Endothelial cell of umbilical vein (primary cell): Measurements from ENCODE around the gene SLC9A3. TPM values are rescaled to one million over a fixed set of nuclear protein-coding genes. Genes with fewer than 3 reads are reported as not detected.

Source experiments
- BruUV-seq: library from RNA; stranded (reverse); fragments of 400-500 nt; replicated peaks from 2 replicates; lab custom pipeline; 2021; lab: Mats Ljungman, UMichigan
- CTCF ChIA-PET: fragments of 300-600, 350-600 bp; sonication (Branson Sonifier 250); formaldehyde crosslinking; loops from one replicate; lab custom pipeline; 2021; ENCODE audit warnings: antibody characterized with exemption, inconsistent platforms; lab: Charles Lee
- POLR2A ChIA-PET: fragments of 300-600, 350-600 bp; sonication (Branson Sonifier 250); formaldehyde crosslinking; loops from one replicate; lab custom pipeline; 2021; ENCODE audit warnings: antibody characterized with exemption, inconsistent platforms; lab: Charles Lee
- DNase-seq: peaks from one replicate; pipeline ENCODE4 v3.0.0-alpha.2; 2011; ENCODE audit warnings: low read depth, low spot score
- FAIRE-seq: peaks from 2 replicates; lab custom pipeline; 2011; peaks lifted over from hg19 to GRCh38; lab: Jason Lieb, UNC
- H2AFZ ChIP-seq: 2 replicates; pipeline ENCODE4 v1.6.0; 2012; ENCODE audit warnings: low read depth, low read length, control low read depth, inconsistent platforms
- H3K27ac ChIP-seq: 2 replicates; pipeline ENCODE4 v1.5.1; 2011; ENCODE audit warnings: low read depth, mild to moderate bottlenecking, control low read depth, low read length, moderate library complexity; ENCODE audit not compliant: insufficient read depth
- H3K27me3 ChIP-seq, 2 experiments: 2 replicates each; pipeline versions ENCODE4 v1.6.0 to v1.6.1; 2011; ENCODE audit warnings: low read length in 2 of 2, mixed read lengths in 1 of 2; ENCODE audit not compliant: control insufficient read depth in 2 of 2, insufficient read depth in 2 of 2
- H3K36me3 ChIP-seq, 2 experiments: 2 replicates in 1 of 2; 3 replicates in 1 of 2; pipeline ENCODE4 v1.5.1; 2011; ENCODE audit warnings: low read length in 2 of 2, mild to moderate bottlenecking in 1 of 2, moderate library complexity in 1 of 2; ENCODE audit not compliant: control insufficient read depth in 2 of 2, insufficient read depth in 2 of 2; ENCODE audit errors: extremely low read depth in 1 of 2
- H3K4me1 ChIP-seq: 3 replicates; pipeline ENCODE4 v1.5.1; 2011; ENCODE audit warnings: mild to moderate bottlenecking, low read length; ENCODE audit not compliant: control insufficient read depth, insufficient read depth; ENCODE audit errors: extremely low read depth
- H3K4me2 ChIP-seq: 2 replicates; pipeline ENCODE4 v1.6.1; 2011; ENCODE audit warnings: low read length, control low read depth, mixed read lengths; ENCODE audit not compliant: insufficient read depth
- H3K4me3 ChIP-seq, 3 experiments: fragments of 200-600 bp in 1 of 3; sonication (generic), shearing (Covaris generic) in 1 of 3; replicated peaks in 1 of 3; 2 replicates each; pipeline ENCODE4 v1.5.1; 2011 to 2016; ENCODE audit warnings: control low read depth in 3 of 3, low read length in 3 of 3, mild to moderate bottlenecking in 2 of 3, inconsistent platforms in 1 of 3, low read depth in 1 of 3, moderate library complexity in 1 of 3; ENCODE audit not compliant: insufficient read depth in 1 of 3
- H3K79me2 ChIP-seq: 2 replicates; pipeline ENCODE4 v1.6.0; 2012; ENCODE audit warnings: low read length, inconsistent platforms; ENCODE audit not compliant: control insufficient read depth, insufficient read depth
- H3K9ac ChIP-seq: replicated peaks from 2 replicates; pipeline ENCODE3; 2011; ENCODE audit warnings: low read length, control low read depth; ENCODE audit not compliant: insufficient read depth; ENCODE audit errors: extremely low read depth
- H3K9me1 ChIP-seq: replicated peaks from 3 replicates; pipeline ENCODE4 v1.6.0; 2011; ENCODE audit warnings: mild to moderate bottlenecking, low read length; ENCODE audit not compliant: control insufficient read depth, insufficient read depth; ENCODE audit errors: extremely low read depth
- H3K9me3 ChIP-seq: replicated peaks from 2 replicates; pipeline ENCODE4 v1.5.1; 2012; ENCODE audit warnings: low read length, inconsistent platforms; ENCODE audit not compliant: control insufficient read depth, insufficient read depth
- H4K20me1 ChIP-seq: replicated peaks from 2 replicates; pipeline ENCODE3; 2011; ENCODE audit warnings: mild to moderate bottlenecking, low read length; ENCODE audit not compliant: control insufficient read depth, insufficient read depth; ENCODE audit errors: extremely low read depth
- EZH2 ChIP-seq: IDR thresholded peaks from 2 replicates; pipeline ENCODE4 v1.6.1; 2012; ENCODE audit warnings: borderline replicate concordance, low read depth, mild to moderate bottlenecking, moderate library complexity, low read length, inconsistent platforms; ENCODE audit not compliant: severe bottlenecking
- FOS ChIP-seq: IDR thresholded peaks from 2 replicates; pipeline ENCODE4 v1.6.1; 2011; ENCODE audit warnings: mild to moderate bottlenecking, low read length, moderate library complexity, borderline replicate concordance; ENCODE audit not compliant: insufficient read depth
- GATA2 ChIP-seq: IDR thresholded peaks from 2 replicates; pipeline ENCODE4 v1.7.0; 2011; ENCODE audit warnings: low read depth, mild to moderate bottlenecking, moderate library complexity, mixed read lengths, low read length; ENCODE audit not compliant: insufficient read length, insufficient read depth
- JUN ChIP-seq: IDR thresholded peaks from 2 replicates; pipeline ENCODE4 v1.6.1; 2011; ENCODE audit warnings: borderline replicate concordance, low read depth; ENCODE audit not compliant: insufficient read length, insufficient read depth
- MAX ChIP-seq: IDR thresholded peaks from 2 replicates; pipeline ENCODE4 v1.6.1; 2011; ENCODE audit not compliant: insufficient read depth, insufficient read length
- MYC ChIP-seq: IDR thresholded peaks from one replicate; pipeline ENCODE4 v1.6.1; 2011; ENCODE audit warnings: mild to moderate bottlenecking, low read depth, low read length
- POLR2A ChIP-seq: IDR thresholded peaks from 2 replicates; pipeline ENCODE4 v1.6.1; 2012; ENCODE audit warnings: low read depth, mild to moderate bottlenecking, control low read depth, low read length
- POLR2AphosphoS5 ChIP-seq: IDR thresholded peaks from 2 replicates; pipeline ENCODE4 v1.6.1; 2012; ENCODE audit warnings: low read depth, mild to moderate bottlenecking, control low read depth, low read length, moderate library complexity; ENCODE audit not compliant: insufficient read depth
- dilution Hi-C: fragments of 300-500 bp; cut with MboI; formaldehyde crosslinking; loops from one replicate; pipeline ENCODE4 v1.15.0; 2019; ENCODE audit warnings: low sequenced_read_pairs; ENCODE audit not compliant: extremely low pct_ligation_motif_present
- intact Hi-C: fragments of 100-400 bp; cut with micrococcal nuclease; formaldehyde crosslinking; loops from one replicate; pipeline ENCODE4 v1.10.0; 2022
- polyA plus RNA-seq, 4 experiments: library from polyadenylated mRNA; depleted of rRNA in 3 of 4; stranded (reverse) in 3 of 4; unstranded in 1 of 4; fragments of >200 nt; gene quantifications; 2 replicates each; pipeline versions ENCODE4 v1.2.1 to v1.2.3, GENCODE V29; 2011 to 2012; ENCODE audit warnings: missing spikeins in 1 of 4
- total RNA-seq: library from RNA; stranded (reverse); gene quantifications from 2 replicates; pipeline ENCODE4 v1.2.3, GENCODE V29; 2021
- TF ChIP-seq, protein P1 (sequence below), 2 donors: IDR thresholded peaks; 1 replicate in 1 of 2; 2 replicates in 1 of 2; pipeline ENCODE4 v1.5.1; 2011; ENCODE audit warnings: low read length in 2 of 2, mild to moderate bottlenecking in 2 of 2, moderate library complexity in 2 of 2, control low read depth in 1 of 2, inconsistent platforms in 1 of 2, low read depth in 1 of 2; ENCODE audit not compliant: insufficient read depth in 1 of 2; ENCODE audit errors: extremely low read depth in 1 of 2

Gene SLC9A3
- total and polyA plus RNA-seq, 2 donors (not counting 3 experiments of a cell fraction or from before 2014, with no cell fraction given) = 0.79 to 0.82 TPM

DNA sequence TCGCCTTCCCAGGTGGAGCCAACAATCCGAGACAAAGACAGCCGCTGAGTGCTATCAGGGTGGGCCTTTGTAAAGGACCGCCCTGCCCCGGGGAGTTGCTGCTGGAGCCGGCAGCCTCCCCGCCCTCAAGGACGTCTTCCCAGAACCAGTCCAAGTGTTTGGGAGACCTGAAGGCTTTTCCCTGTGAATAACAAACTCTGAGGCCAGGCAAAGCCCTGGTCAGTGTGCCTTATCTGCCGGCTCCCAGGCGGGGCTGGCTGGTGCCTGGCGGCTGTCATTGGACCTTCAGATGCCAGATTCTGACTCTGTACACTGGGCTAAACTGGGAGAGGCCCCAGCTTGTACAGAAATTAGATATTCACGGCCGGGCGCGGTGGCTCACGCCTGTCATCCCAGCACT is 2.1 kb downstream of the SLC9A3 start:
- no peak overlapping the region for H3K9ac ChIP-seq
- no TSS peak for BruUV-seq
- no peak overlapping the region for H2AFZ ChIP-seq
- H4K20me1 ChIP-seq = no peaks in the 10 kb centered on the region
- DNase-seq (no peak), FAIRE-seq (no peak)
- H3K4me3 ChIP-seq = no peak overlapping the region
- H3K9me3 ChIP-seq = no peaks in the 10 kb centered on the region
- H3K9me1 ChIP-seq = no peaks in the 10 kb centered on the region
- peaks cover 42 to 46% of the 10 kb centered on the region in 2 experiments for H3K27me3 ChIP-seq
- no peaks in the 10 kb centered on the region for H3K79me2 ChIP-seq
- no peaks in the 10 kb centered on the region for H3K4me1 ChIP-seq
- intact Hi-C loops = no loop called here
- CTCF ChIA-PET = no interaction called here
- H3K36me3 ChIP-seq = no peaks in the 10 kb centered on the region
- POLR2A ChIA-PET = no interaction called here
- TF ChIP-seq MAX = no peak
- no peak for TF ChIP-seq JUN
- no peak for TF ChIP-seq GATA2
- TF ChIP-seq, protein P1, sequence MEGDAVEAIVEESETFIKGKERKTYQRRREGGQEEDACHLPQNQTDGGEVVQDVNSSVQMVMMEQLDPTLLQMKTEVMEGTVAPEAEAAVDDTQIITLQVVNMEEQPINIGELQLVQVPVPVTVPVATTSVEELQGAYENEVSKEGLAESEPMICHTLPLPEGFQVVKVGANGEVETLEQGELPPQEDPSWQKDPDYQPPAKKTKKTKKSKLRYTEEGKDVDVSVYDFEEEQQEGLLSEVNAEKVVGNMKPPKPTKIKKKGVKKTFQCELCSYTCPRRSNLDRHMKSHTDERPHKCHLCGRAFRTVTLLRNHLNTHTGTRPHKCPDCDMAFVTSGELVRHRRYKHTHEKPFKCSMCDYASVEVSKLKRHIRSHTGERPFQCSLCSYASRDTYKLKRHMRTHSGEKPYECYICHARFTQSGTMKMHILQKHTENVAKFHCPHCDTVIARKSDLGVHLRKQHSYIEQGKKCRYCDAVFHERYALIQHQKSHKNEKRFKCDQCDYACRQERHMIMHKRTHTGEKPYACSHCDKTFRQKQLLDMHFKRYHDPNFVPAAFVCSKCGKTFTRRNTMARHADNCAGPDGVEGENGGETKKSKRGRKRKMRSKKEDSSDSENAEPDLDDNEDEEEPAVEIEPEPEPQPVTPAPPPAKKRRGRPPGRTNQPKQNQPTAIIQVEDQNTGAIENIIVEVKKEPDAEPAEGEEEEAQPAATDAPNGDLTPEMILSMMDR (IDR thresholded peaks at IDR 0.05; ENCODE audit: extremely low read depth in 1 of 2, insufficient read depth in 1 of 2, low read depth in 1 of 2, low read length in 2 of 2) = no peak
- no peak for TF ChIP-seq POLR2A
- no peak for TF ChIP-seq MYC
- no peak overlapping the region for H3K27ac ChIP-seq
- dilution Hi-C loops = no loop called here
- no peak overlapping the region for H3K4me2 ChIP-seq

DNA sequence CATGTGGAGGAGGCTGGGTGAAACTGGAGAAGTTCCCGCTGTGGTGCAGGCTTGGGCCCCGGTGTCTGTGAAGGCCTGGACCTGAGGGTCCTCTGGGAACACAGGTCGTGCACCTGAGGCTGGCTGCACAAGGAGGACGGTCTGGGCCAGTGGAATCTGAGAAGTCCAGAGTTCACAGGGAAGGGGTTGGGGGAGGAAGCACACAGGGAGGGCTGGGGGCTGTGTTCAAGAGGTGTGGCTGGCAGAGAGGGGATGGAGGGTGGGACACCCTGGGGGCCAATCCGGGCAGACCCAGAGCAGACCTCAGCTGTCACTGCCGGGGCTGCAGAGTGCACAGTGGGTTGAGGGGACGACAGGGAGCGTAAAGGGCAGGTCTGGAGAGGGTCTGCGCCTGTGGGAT is 2.6 kb downstream of the SLC9A3 start:
- FAIRE-seq (no peak), DNase-seq (no peak)
- Histone ChIP-seq H2AFZ (no peak overlapping the region), H3K27me3 (peaks cover 38 to 42% of the 10 kb centered on the region in 2 experiments), H3K4me1 (no peaks in the 10 kb centered on the region), H3K9me3 (no peaks in the 10 kb centered on the region), H3K4me3 (no peak overlapping the region), H4K20me1 (no peaks in the 10 kb centered on the region), H3K27ac (no peak overlapping the region), H3K79me2 (no peaks in the 10 kb centered on the region), H3K9me1 (no peaks in the 10 kb centered on the region), H3K4me2 (no peak overlapping the region), H3K9ac (no peak overlapping the region), H3K36me3 (no peaks in the 10 kb centered on the region)
- dilution Hi-C loops = no loop called here
- ChIA-PET POLR2A (no interaction called here), CTCF (no interaction called here)
- intact Hi-C loops = no loop called here
- no TSS peak for BruUV-seq
- TF ChIP-seq MYC (no peak), POLR2A (no peak), JUN (no peak), MAX (no peak), GATA2 (no peak), EZH2 (no peak), FOS (no peak), POLR2AphosphoS5 (no peak)
- TF ChIP-seq, protein P1 (IDR thresholded peaks at IDR 0.05; ENCODE audit: extremely low read depth in 1 of 2, insufficient read depth in 1 of 2, low read depth in 1 of 2, low read length in 2 of 2) = no peak
